GM12891 (cell line): ENCODE results near the gene NHLH1. TPM values are rescaled to one million over a fixed set of nuclear protein-coding genes. Genes with fewer than 3 reads are reported as not detected.

Experiments
- DNase-seq: peaks from one replicate; pipeline ENCODE4 v3.0.0; 2011; ENCODE audit warnings: low spot score; ENCODE audit not compliant: insufficient read length
- FAIRE-seq: peaks from 2 replicates; lab custom pipeline; 2011; peaks lifted over from hg19 to GRCh38; lab: Jason Lieb, UNC
- PAX5 ChIP-seq: IDR thresholded peaks from 2 replicates; pipeline ENCODE4 v1.6.1; 2011; ENCODE audit warnings: low read length, moderate library complexity, mild to moderate bottlenecking; ENCODE audit not compliant: insufficient read depth, severe bottlenecking
- POLR2A ChIP-seq: IDR thresholded peaks from 2 replicates; pipeline ENCODE4 v1.6.1; 2011; ENCODE audit warnings: low read depth, low read length, control low read depth
- POLR2AphosphoS5 ChIP-seq: IDR thresholded peaks from 2 replicates; pipeline ENCODE4 v1.6.1; 2011; ENCODE audit warnings: low read depth, low read length, control low read depth
- POU2F2 ChIP-seq: IDR thresholded peaks from 2 replicates; pipeline ENCODE4 v1.6.1; 2011; ENCODE audit warnings: low read depth, mild to moderate bottlenecking, control low read depth, low read length, moderate library complexity
- SPI1 ChIP-seq: IDR thresholded peaks from 2 replicates; pipeline ENCODE4 v1.6.1; 2011; ENCODE audit warnings: low read depth, low read length, control low read depth
- TAF1 ChIP-seq: IDR thresholded peaks from 2 replicates; pipeline ENCODE4 v1.6.1; 2011; ENCODE audit warnings: low read depth, low read length, control low read depth
- polyA plus RNA-seq: library from polyadenylated mRNA; unstranded; fragments of >200 nt; gene quantifications from one replicate; pipeline ENCODE4 v1.2.1, GENCODE V29; 2012; ENCODE audit warnings: low read depth, missing spikeins, inconsistent platforms; ENCODE audit not compliant: missing spikeins

Gene NHLH1
- 1.3 TPM for polyA plus RNA-seq

DNA sequence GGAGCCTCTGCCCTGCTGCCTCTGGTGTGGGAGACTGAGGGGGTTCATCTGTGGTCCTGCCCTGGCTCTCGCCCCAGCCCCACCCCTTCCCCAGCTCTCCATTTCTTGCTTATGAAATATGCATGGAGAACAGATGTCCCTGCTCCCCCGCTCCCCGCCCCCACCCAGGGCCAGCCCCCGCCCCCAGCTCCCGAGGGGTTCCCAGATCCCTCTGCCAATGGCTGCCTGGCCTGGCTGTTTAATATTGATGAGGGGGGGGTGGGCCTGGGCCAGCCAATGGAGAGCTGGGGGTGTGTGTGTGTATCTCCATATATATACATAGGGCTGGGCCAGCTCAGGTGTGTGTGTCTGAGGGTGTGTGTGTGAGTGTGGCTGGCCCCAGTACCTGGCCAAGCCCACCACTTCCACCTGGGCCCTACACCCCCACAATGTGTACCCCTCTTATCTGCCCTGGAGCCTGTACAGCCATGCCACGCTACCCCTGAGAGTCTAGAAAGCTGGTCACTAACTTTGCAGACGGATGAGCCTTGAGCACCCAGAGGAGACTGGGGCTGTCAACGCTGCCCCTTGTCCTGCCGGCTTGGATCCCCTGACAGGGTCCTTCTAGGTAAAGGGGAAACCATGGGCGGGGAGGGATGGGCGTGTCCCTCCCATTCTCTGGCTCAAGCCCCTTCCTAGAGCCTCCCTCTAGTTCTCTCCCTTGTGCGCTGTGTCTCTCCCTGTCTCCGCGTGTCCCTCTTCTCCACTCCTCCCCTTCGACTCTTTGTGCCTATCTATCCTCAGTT is at the start of gene NHLH1:
NHLH1 (plus strand) TSS at position 341 of the 785 bp plus-strand sequence. CDS start 3,661 bp downstream, outside the sequence.
- TF ChIP-seq PAX5 (no peak), POU2F2 (no peak), POLR2AphosphoS5 (no peak), SPI1 (no peak), POLR2A (no peak), TAF1 (no peak)
- DNase-seq (no peak), FAIRE-seq (no peak)

- no peak for TF ChIP-seq TAF1
- FAIRE-seq (no peak), DNase-seq (no peak)
Observed at GRCh38 chr1:160322831-160323230, 44.0 kb upstream of the NHLH1 start.

DNA sequence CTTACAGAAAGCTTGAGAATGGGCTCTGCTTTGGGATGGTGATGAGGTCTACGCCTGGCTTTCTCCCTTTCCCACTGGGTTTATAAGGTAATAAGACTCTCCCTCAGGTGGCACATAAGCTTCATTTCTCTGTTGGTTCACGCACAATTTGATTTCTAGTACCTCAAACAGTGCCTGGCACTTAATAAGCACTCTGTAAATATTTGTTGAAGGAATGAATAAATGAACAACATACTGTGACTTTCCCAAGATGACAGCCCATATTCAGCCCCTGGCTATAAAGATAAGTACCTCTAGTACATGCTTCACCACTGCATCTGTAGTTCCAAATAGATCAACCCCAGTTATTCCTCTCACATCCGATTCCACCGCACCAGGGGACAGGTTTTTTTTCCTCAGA is 41.6 kb upstream of the NHLH1 start:
- DNase-seq (no peak), FAIRE-seq (no peak)
- no peak for TF ChIP-seq POLR2AphosphoS5
- TF ChIP-seq POLR2A, result no peak
- no peak for TF ChIP-seq POU2F2
- TF ChIP-seq SPI1, result no peak
- TF ChIP-seq TAF1, result no peak
- TF ChIP-seq PAX5, result no peak

- DNase-seq, result no peak
- TF ChIP-seq POLR2AphosphoS5, result no peak
- TF ChIP-seq POU2F2, result no peak
- no peak for TF ChIP-seq POLR2A
- no peak for TF ChIP-seq SPI1
- no peak for FAIRE-seq
Observed at GRCh38 chr1:160326418-160326817, 40.5 kb upstream of the NHLH1 start.

GRCh38 chr1:160328184-160328583 is 38.7 kb upstream of the NHLH1 start:
- TF ChIP-seq POLR2A, result no peak
- no peak for TF ChIP-seq PAX5
- TF ChIP-seq SPI1, result no peak
- no peak for TF ChIP-seq POLR2AphosphoS5
- TF ChIP-seq POU2F2, result no peak
- TF ChIP-seq TAF1, result no peak

DNA sequence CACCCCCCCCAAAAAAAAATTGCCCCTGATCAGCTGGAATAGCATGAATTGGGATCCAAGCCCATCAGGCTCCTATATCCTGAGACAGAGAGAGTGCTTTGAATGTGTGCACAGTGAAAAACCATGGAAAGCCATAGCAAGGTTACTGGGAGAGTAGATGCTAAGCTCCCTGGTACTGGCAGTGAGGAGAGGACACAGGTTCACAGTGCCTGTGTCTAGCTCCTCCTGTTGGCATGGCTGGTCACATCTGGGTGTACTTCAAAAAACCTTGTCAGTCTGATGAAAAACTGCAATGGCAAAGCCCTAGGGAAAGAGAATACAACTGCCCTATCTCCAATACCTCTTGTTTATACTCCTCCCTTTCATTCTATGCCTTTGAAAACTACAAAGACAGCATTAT is 36.8 kb upstream of the NHLH1 start:
- no peak for TF ChIP-seq PAX5
- TF ChIP-seq TAF1, result no peak
- TF ChIP-seq POLR2A, result no peak
- TF ChIP-seq POU2F2, result no peak
- TF ChIP-seq POLR2AphosphoS5, result no peak
- TF ChIP-seq SPI1, result no peak
- DNase-seq (no peak), FAIRE-seq (no peak)

More at GRCh38 chr1:160328184-160328583, 38.7 kb upstream of the NHLH1 start:
- DNase-seq (no peak), FAIRE-seq (no peak)

DNA sequence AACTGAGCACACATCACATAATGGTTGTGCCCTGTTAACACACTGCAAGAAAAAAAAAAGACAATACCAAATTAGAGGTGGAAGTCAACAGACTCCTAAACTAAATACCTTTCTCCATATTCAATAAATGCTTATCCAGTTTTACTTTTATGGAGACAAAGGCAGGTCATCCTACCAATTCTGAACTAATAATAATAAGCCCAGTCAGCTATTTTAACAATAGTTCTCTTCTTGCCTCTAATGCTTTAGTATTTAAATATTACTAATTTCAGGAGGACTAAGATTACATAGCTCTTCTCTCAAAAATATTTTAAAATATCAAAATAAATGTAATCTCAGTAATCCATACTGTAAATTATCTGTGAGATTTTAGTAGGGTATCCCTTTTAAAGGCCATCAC is 34.4 kb upstream of the NHLH1 start:
- TF ChIP-seq SPI1 (no peak), POU2F2 (no peak), POLR2AphosphoS5 (no peak), PAX5 (no peak), POLR2A (no peak), TAF1 (no peak)
- FAIRE-seq (no peak), DNase-seq (no peak)

DNA sequence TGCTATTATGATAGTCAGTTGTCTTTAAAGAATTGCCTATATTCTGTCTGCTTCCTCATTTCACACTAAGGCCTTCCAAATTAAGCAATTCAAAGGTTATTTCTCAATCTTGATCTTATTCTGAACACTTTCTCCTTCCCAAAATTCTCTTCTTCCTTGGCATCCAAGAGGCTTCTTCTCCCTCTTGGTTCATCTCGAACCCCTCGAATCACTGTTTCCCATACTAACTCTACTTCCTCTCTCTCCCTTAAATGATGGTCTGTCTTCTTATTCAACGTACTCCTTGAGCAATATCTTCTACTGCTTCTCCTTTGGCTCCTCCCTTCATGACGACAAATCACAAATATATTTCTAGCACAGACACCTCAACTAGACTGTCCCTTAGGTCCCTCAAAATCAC is 28.3 kb upstream of the NHLH1 start:
- FAIRE-seq (no peak), DNase-seq (no peak)
- no peak for TF ChIP-seq SPI1
- no peak for TF ChIP-seq TAF1

GRCh38 chr1:160340146-160340545 is 26.7 kb upstream of the NHLH1 start:
- FAIRE-seq (no peak), DNase-seq (no peak)
- TF ChIP-seq POU2F2, result no peak
- TF ChIP-seq PAX5, result no peak

DNA sequence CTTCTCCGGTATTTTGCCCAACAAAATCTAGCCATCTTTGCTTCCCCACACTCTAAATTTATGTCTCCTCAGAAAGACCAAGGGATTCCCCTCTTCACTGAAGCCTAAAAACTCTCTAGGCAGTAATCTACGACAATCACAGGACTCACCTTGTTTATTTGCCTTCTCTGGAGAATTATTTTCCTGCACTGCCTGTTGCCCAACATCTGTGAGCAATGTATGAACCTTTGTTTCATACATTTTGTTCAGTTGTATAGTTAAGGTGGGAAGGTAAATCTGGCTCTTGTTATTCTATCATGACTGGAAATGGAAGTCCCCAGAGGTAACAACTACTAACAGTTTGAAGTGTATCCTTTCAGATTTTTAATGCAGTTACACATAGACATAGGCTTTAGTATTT is 26.0 kb upstream of the NHLH1 start:
- TF ChIP-seq POLR2AphosphoS5 (no peak), TAF1 (no peak)
- DNase-seq (no peak), FAIRE-seq (no peak)

DNA sequence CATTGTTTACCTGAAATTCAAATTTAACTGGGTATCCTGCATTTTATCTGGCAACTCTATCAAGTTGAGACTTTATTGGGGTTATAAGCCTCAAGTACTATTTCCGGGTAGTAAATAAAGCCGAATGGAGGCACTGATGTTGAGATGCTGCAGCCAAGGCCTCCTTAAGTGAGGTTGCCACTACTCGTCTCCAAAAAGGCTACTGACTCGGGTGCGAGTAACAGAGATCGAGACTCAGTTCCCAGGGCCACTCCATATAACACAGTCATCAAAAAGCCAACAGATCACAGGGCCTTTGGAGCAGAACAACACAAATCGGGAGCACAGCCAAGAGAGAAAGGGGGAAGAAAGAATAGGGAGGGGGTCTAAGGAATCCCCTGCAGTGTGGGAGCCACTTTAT is 24.3 kb upstream of the NHLH1 start:
- no peak for DNase-seq
- peak; percentile 73 for FAIRE-seq
- TF ChIP-seq POLR2AphosphoS5 (no peak), TAF1 (no peak), POLR2A (no peak), POU2F2 (no peak), PAX5 (no peak), SPI1 (no peak)
